GM19463 (cell line): ENCODE data around the gene S100B.

Source experiments
- ATAC-seq: cut with Tn5 transposase; IDR thresholded peaks from one replicate; pipeline ENCODE4 v1.9.1; 2021; ENCODE audit warnings: mild to moderate bottlenecking, moderate library complexity; ENCODE audit not compliant: unreplicated experiment

The S100B gene

GRCh38 chr21:46628868-46629267 is 24.0 kb upstream of the S100B start:
- no peak for ATAC-seq

- no peak for ATAC-seq
These were observed 22.8 kb upstream of the S100B start for GRCh38 chr21:46627726-46628125.

DNA sequence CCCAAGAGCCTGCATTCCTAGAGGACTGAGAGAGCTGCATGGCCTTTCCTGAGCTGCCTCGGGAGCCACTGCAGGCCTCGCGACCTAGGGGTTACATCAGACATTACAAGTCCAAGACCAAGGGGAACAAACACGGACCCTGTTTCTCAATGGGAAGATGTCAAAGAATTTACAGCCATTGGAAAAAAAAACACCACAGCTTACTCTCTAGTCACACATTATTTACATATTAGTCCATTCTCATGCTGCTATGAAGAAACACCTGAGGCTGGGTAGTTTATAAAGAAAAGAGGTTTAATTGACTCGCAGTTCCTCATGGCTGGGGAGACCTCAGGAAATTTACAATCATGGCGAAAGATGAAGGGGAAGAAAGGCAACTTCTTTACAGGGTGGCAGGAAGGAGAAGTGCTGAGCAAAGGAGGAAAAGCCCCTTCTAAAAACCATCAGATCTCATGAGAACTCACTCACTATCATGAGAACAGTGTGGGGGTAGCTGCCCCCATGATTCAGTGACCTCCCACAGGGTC is 22.2 kb upstream of the S100B start:
- ATAC-seq: no peak

- ATAC-seq: no peak
These were observed 21.7 kb upstream of the S100B start for GRCh38 chr21:46626536-46626935.

DNA sequence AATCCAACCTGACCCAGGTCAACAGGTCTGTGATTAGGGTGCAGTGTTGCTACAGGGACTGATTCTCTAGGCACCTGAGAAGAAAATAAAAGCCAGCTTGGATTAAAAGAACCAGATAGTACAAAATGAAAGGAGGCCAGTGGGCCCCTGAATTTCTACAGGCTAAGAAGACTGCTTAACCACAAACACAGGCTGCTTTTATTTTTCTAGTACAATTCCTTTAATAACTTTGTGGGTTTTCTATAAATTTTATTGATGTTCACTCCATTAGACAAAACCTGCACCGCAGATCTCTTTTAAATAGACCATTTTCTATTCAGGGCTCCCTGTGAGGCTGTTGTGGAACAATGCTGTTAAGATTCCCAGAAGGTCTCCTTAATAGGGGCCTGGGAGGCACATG is 20.9 kb upstream of the S100B start:
- ATAC-seq: no peak

DNA sequence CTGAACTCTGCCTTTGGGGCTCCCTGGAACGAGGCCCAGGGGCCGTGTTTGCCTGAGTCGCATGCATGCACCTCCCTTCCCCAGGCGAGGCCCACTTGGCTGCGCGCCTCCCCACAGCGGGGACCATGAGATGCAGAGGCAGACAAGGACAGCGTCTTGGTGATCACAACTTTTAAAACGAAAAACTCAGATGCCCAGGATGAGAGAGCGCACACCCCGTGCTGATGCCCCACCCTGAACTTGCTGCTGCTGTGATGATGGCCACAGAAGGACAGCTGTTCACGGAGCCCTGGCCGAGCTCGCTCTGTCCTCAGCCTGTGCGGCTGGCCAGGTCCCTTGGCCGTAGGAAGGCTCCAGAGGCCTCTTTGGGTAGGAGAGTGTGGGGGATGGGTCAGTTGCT is 19.2 kb upstream of the S100B start:
- no peak for ATAC-seq

GRCh38 chr21:46622226-46622625 is 17.3 kb upstream of the S100B start:
- no peak for ATAC-seq

GRCh38 chr21:46621457-46622182 is 16.7 kb upstream of the S100B start:
- ATAC-seq: no peak

- no peak for ATAC-seq
These were observed 16.0 kb upstream of the S100B start for GRCh38 chr21:46620846-46621245.

DNA sequence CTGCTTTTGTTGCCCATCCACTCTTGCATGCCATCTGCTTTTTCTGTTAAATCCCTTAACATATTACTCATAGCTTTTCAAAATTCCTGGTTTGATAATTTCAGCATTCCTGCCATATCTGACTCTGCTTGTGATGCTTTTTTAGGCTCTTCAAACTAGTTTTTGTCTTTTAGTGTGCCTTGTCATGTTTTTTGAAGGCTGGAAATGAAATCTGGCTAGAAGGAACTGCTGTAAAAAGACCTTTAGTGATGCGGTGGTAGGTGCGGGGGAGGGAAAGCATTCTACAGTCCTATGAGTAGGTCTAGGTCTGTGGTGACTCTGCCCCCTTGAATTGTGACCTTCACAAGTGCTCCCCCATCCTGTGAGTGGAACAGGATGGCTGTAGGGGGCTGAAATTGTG is 15.0 kb upstream of the S100B start:
- ATAC-seq: no peak

GRCh38 chr21:46618738-46619379 is 14.0 kb upstream of the S100B start:
- ATAC-seq: no peak

DNA sequence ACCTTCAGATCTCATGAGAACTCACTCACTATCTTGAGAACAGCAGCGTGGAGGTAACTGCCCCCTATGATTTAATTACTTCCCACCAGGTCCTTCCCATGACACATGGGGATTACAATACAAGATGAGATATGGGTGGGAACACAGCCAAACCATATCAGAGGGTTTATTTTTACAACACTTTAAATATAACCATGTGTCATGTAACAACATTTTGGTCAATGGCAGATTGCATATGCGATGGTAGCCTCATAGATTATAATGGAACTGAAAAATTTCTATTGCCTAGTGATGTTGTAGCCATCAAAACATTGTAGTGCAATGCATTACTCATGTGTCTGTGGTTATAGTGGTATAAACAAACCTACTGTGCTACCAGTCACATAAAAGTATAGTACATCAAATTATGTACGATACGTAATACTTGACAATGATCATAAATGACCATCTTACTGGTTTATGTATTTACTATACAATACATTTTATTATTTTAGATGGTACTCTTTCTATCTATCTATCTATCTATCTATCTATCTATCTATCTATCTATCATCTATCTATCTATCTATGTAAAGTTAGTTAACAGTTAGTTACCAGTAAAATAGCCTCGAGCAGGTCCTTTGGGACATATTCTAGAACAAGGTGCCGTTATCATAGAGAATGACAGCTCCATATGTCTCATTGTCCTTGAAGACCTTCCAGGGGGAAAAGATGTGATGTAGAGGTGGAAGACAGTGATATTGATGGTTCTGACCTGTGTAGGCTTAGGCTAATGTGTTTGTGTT is 12.6 kb upstream of the S100B start:
- ATAC-seq: no peak

DNA sequence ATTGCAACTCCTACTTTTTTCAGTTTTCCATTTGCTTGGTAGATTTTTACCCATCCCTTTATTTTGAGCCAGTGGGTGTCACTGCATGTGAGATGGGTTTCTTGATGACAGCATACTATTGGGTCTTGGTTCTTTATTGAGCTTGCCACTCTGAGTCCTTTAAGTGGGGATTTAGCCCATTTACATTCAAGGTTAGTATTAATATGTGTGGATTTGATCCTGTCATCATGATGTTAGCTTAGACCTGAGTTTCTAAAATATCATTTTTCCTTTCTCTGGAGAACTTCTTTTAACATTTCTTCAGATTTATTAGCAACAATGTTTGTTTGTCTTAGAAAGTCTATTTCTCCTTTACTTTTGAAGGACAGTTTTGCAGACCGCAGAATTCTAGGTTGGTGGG is 11.8 kb upstream of the S100B start:
- no peak for ATAC-seq

- no peak for ATAC-seq
These were observed 11.2 kb upstream of the S100B start for GRCh38 chr21:46616050-46616449.

DNA sequence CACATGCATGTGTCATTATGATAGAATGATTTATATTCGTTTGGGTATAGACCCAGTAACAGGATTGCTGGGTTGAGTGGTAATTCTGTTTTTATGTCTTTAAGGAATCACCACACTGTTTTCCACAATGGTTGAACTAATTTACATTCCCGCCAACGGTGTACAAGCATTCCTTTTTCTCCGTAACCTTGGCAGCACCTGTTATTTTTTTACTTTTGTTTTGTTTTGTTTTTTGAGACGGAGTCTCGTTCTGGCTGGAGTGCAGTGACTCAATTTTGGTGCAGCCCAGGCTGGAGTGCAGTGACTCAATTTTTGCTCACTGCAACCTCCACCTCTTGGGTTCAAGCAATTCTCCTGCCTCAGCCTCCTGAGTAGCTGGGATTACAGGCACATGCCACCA is 8.5 kb upstream of the S100B start:
- no peak for ATAC-seq

GRCh38 chr21:46610018-46610701 is 5.3 kb upstream of the S100B start:
- ATAC-seq: no peak

- ATAC-seq: peak; percentile 34
These were observed 3.8 kb upstream of the S100B start for GRCh38 chr21:46608672-46609111.

DNA sequence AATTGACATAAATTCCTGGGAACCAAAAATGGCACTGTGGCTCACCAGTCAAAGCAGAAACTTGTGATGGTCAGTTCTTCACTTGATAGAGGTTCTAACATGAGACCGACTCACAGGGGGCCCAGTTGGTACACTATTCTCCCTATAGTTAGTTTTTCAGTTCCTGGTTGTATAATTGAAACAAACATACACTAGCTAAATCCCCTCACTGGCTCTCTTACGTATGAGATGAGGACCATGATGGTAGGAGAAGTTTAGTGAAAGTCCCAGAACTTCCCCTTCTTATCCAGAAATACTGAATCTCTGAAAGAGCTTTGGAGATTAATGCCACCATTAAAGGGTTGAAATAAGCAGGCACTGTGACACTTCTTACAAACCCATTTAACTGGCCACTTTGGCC is 2.8 kb upstream of the S100B start:
- ATAC-seq: no peak

DNA sequence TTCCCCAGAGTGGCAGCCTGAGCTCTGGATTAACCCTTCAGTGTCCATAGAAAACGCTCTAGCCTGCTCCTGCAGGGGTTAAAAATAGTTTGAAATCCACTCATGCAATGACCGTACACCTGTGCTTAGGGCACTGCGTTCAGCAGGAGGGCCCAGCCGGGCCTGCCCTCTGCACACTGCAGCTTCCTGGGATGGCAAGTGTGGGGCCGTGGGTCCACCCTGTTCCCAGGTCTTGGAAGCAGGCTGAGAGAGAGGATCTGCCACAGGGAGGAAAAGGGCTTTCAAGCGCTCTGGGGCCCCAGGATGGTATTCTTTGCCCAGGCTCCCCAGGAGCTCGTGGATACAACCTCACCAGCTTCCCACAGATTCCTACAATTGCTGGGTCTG is 1.5 kb upstream of the S100B start:
- ATAC-seq: peak; percentile 16

GRCh38 chr21:46605767-46606426 is 1.0 kb upstream of the S100B start:
- ATAC-seq: peak; percentile 76
